ENCODE results near the gene CNTNAP2.

DNA sequence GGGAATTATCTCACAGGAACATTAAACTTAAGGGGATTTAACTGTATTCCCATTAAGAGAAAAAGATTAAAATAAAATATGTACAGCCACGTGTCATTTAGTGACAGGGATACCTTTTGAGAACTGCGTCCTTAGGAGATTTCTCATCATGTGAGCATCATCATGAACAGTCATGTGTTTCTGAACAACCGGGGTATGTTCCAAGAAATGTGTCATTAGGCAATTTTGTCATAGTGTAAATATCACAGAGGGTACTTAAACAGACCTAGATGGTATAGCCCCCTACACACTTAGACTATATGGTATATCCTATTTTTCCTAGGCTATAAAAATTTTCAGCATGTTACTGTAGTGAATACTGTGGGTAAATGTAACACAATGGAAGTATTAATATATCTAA lies 840.3 kb downstream of the CNTNAP2 start:
- TF ChIP-seq POLR2A (IDR thresholded peaks at IDR 0.05) (no peak), POLR2AphosphoS5 (IDR thresholded peaks at IDR 0.05) (no peak)
- TF ChIP-seq, protein P1, sequence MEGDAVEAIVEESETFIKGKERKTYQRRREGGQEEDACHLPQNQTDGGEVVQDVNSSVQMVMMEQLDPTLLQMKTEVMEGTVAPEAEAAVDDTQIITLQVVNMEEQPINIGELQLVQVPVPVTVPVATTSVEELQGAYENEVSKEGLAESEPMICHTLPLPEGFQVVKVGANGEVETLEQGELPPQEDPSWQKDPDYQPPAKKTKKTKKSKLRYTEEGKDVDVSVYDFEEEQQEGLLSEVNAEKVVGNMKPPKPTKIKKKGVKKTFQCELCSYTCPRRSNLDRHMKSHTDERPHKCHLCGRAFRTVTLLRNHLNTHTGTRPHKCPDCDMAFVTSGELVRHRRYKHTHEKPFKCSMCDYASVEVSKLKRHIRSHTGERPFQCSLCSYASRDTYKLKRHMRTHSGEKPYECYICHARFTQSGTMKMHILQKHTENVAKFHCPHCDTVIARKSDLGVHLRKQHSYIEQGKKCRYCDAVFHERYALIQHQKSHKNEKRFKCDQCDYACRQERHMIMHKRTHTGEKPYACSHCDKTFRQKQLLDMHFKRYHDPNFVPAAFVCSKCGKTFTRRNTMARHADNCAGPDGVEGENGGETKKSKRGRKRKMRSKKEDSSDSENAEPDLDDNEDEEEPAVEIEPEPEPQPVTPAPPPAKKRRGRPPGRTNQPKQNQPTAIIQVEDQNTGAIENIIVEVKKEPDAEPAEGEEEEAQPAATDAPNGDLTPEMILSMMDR (IDR thresholded peaks at IDR 0.05): no peak

All from stomach (tissue), 4 donors.